Common myeloid progenitor, CD34-positive (primary cell): Measurements from ENCODE around the gene SKIDA1.

ENCODE experiments used
- CTCF ChIA-PET: fragments of 350-600 bp; sonication (Branson Sonifier 250); formaldehyde crosslinking; loops from one replicate; lab custom pipeline; 2021; ENCODE audit warnings: antibody characterized with exemption; lab: Charles Lee
- POLR2A ChIA-PET: fragments of 350-600 bp; sonication (Branson Sonifier 250); formaldehyde crosslinking; loops from one replicate; lab custom pipeline; 2021; ENCODE audit warnings: antibody characterized with exemption; lab: Charles Lee
- DNase-seq, 3 donors: peaks; one replicate each; pipeline versions ENCODE4 v3.0.0 to v3.0.0-alpha.2; 2013
- H3K27ac ChIP-seq, 2 experiments: 1 replicate in 1 of 2; 2 replicates in 1 of 2; pipeline ENCODE4 v1.7.0; 2013; ENCODE audit warnings: inconsistent platforms in 2 of 2, low read length in 2 of 2, mild to moderate bottlenecking in 2 of 2, low read depth in 1 of 2, moderate library complexity in 1 of 2; ENCODE audit not compliant: severe bottlenecking in 2 of 2, insufficient read depth in 1 of 2, poor library complexity in 1 of 2
- H3K27me3 ChIP-seq, 5 experiments: replicated peaks in 2 of 5; 1 replicate in 3 of 5; 2 replicates in 2 of 5; pipeline versions ENCODE4 v1.6.1 to v1.7.0; 2013; ENCODE audit warnings: low read length in 4 of 5, mild to moderate bottlenecking in 2 of 5, moderate library complexity in 2 of 5, inconsistent platforms in 1 of 5; ENCODE audit not compliant: insufficient read depth in 5 of 5, control insufficient read depth in 4 of 5
- H3K36me3 ChIP-seq, 4 experiments: 1 replicate in 2 of 4; 2 replicates in 2 of 4; pipeline versions ENCODE4 v1.6.1 to v1.7.0; 2013; ENCODE audit warnings: low read length in 3 of 4, control low read depth in 1 of 4, mild to moderate bottlenecking in 1 of 4; ENCODE audit not compliant: control insufficient read depth in 4 of 4, insufficient read depth in 4 of 4
- H3K4me1 ChIP-seq, 4 experiments: 1 replicate in 3 of 4; 2 replicates in 1 of 4; pipeline versions ENCODE4 v1.6.1 to v1.7.1; 2013; ENCODE audit warnings: low read length in 3 of 4, mild to moderate bottlenecking in 3 of 4, control low read depth in 1 of 4, inconsistent platforms in 1 of 4, moderate library complexity in 1 of 4; ENCODE audit not compliant: control insufficient read depth in 4 of 4, insufficient read depth in 4 of 4; ENCODE audit errors: control extremely low read depth in 1 of 4
- H3K4me3 ChIP-seq, 7 experiments: 1 replicate in 4 of 7; 2 replicates in 3 of 7; pipeline versions ENCODE4 v1.5.1 to v1.7.0; 2013; ENCODE audit warnings: mild to moderate bottlenecking in 7 of 7, low read length in 6 of 7, moderate library complexity in 6 of 7, inconsistent platforms in 2 of 7, low read depth in 2 of 7, control low read depth in 1 of 7; ENCODE audit not compliant: insufficient read depth in 4 of 7, control insufficient read depth in 1 of 7; ENCODE audit errors: extremely low read depth in 1 of 7
- H3K9me3 ChIP-seq, 5 experiments: 1 replicate in 4 of 5; 2 replicates in 1 of 5; pipeline versions ENCODE4 v1.6.1 to v1.7.1; 2013; ENCODE audit warnings: low read length in 4 of 5, mild to moderate bottlenecking in 2 of 5, inconsistent platforms in 1 of 5, low read depth in 1 of 5, moderate library complexity in 1 of 5; ENCODE audit not compliant: control insufficient read depth in 4 of 5, insufficient read depth in 2 of 5; ENCODE audit errors: control extremely low read depth in 1 of 5
- WGBS: methylation state at CpG from one replicate; pipeline ENCODE4 v1.1.5; 2013; ENCODE audit not compliant: insufficient coverage; 5-methylcytosine and 5-hydroxymethylcytosine counted together

SKIDA1 gene

DNA sequence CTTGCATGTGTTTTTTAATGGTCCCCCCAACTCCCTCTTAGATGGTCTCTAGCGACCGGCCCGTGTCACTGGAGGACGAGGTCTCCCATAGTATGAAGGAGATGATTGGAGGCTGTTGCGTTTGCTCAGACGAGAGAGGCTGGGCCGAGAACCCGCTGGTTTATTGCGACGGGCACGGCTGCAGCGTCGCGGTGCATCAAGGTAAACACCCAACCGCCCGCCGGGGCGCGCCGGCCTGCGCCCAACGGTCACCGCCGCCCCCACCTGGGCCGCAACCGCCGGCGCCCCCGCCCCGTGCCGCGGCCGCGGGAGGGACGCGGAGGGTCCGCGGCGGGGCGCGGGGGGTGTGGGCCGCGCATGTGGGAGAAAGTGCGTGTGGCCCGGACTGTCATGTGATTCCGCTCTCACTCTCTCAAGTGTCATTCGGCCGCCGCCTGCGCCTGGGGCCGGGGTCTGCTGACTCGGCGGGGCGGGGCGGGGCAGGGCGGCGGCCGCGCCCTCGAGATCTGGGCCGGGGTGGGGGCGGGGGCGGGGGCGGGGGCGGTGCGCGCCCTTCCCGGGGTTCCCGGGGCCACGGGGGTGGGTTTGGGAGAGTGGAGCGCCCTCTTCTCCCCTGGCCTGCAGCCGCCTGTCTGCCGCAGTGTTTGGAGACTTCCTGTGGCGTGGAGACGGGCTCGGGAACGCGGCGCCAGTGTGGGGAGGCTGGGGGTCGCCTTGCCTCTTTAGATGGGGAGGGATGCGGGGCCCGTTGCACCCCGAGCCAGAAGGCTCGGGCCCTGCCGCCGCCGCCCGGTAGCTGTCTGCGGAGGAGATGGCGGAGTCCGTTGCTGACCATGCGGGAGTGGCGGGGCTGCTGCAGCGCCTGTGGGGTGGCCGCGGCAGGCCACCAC lies 9.4 kb upstream of the SKIDA1 start:
- peak overlapping the region; percentile 70 to 89 (median 78) for H3K4me3 ChIP-seq
- ChIA-PET CTCF (no interaction called here), POLR2A (interaction anchor here (0.6 to 1.4 kb wide), 2 partner anchors 11 to 218 kb away, joined by 3 read pairs; no protein-coding TSS in a partner anchor)
- H3K36me3 ChIP-seq, result peaks cover 2 to 21% (median 15%) of the 10 kb centered on the region in 4 experiments
- H3K9me3 ChIP-seq, result no peaks in the 10 kb centered on the region
- H3K4me1 ChIP-seq, result peaks cover 13 to 41% (median 29%) of the 10 kb centered on the region in 4 experiments
- peak; percentile 51 to 84 (median 78) for DNase-seq
- 0% methylated on average over 31 of the region's 96 CpGs for WGBS
- H3K27ac ChIP-seq, result peak overlapping the region; percentile 6 to 90
- H3K27me3 ChIP-seq, result no peaks in the 10 kb centered on the region

DNA sequence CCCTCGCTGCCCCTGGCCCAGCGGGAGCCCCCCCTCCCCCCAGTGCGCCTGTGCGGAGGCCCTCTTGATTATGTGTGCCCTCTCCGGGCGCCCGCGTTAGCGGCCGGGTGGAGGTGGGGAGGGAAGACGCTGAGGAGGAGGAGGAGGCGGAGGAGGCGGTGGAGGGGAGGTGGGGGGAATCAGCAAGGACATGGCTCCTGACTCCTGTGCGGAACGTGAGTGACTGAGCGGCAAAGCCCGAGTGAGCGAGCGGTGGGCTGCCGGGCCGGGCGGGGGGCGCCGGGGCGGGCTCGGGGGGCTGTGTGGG lies 8.8 kb upstream of the SKIDA1 start:
- Histone ChIP-seq H3K36me3 (peaks cover 0 to 16% (median 13%) of the 10 kb centered on the region in 4 experiments), H3K27me3 (no peaks in the 10 kb centered on the region), H3K9me3 (no peaks in the 10 kb centered on the region), H3K4me3 (peak overlapping the region; percentile 77 to 89 (median 82)), H3K4me1 (peaks cover 13 to 43% (median 32%) of the 10 kb centered on the region in 4 experiments), H3K27ac (peak overlapping the region; percentile 2 to 90)
- no CpG with 5 or more reads among the region's 26 CpGs for WGBS
- no peak for DNase-seq
- ChIA-PET CTCF (interaction anchor here (1.9 kb wide), 1 partner anchor 13 kb away, joined by 6 read pairs; no protein-coding TSS in a partner anchor), POLR2A (interaction anchor here (1.4 kb wide), 1 partner anchor 10 kb away, joined by 3 read pairs; no protein-coding TSS in a partner anchor)

DNA sequence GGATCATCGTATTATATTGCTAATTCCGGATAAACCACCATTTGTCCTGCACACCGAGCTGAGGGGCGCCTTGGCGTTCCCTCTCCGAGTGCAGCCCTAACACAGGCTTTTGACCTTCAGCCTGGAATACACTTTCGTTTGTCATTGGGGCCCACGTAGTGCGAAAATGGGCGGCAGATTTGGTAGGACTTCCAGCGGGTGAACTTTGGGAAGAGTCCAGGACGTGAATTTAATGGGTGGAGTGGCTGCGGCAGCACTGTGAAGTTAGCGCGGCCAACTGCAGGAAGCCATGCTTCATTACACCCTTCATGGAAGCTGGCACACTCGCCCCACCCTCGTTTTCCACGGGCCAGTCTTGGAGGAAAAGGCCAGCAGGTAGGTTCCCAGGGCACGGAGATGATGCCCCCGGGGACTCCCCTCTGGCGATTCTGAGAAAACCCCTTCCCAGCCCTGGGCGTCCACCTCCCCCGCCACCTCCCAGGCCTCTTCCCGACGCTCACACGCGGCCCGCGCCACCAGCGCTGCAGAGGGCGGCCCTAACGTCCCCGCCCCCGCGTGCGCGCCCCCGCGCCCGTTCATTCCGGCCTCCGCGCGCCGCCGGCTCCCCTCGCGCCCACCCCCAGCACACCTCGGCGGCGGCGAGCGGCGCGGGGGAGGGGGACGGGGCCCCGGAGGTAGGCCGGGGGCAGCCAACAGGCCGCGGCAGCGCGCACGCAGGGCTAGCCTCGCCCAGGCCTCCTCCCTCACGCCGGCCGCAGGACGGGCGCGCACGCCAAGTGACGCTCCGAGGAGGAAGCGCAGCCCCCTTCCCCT lies 8.2 kb upstream of the SKIDA1 start, which contains the start of gene MLLT10:
Gene MLLT10 (plus strand): TSS at position 766 of the 813 bp plus-strand sequence. CDS start 413 bp downstream, outside the sequence.
- Histone ChIP-seq H3K4me3 (peak within 1 kb of the TSS; percentile 78 to 89 (median 82)), H3K9me3 (no peaks in the 10 kb centered on the region), H3K36me3 (peaks cover 0 to 11% (median 10%) of the 10 kb centered on the region in 4 experiments), H3K4me1 (peaks cover 13 to 49% (median 34%) of the 10 kb centered on the region in 4 experiments), H3K27ac (peak within 1 kb of the TSS; percentile 82 to 90), H3K27me3 (no peaks in the 10 kb centered on the region)
- POLR2A ChIA-PET, result interaction anchor here (1.0 to 1.4 kb wide), 2 partner anchors 10 to 37 kb away, joined by 3 to 9 read pairs; no protein-coding TSS in a partner anchor
- 0% methylated on average over 54 of the region's 74 CpGs for WGBS
- CTCF ChIA-PET, result interaction anchor here (1.0 to 16.3 kb wide), 4 partner anchors 12 to 36 kb away, joined by 3 to 134 read pairs (median 6); no protein-coding TSS in a partner anchor
- peak; percentile 96 to 99 (median 99) for DNase-seq

DNA sequence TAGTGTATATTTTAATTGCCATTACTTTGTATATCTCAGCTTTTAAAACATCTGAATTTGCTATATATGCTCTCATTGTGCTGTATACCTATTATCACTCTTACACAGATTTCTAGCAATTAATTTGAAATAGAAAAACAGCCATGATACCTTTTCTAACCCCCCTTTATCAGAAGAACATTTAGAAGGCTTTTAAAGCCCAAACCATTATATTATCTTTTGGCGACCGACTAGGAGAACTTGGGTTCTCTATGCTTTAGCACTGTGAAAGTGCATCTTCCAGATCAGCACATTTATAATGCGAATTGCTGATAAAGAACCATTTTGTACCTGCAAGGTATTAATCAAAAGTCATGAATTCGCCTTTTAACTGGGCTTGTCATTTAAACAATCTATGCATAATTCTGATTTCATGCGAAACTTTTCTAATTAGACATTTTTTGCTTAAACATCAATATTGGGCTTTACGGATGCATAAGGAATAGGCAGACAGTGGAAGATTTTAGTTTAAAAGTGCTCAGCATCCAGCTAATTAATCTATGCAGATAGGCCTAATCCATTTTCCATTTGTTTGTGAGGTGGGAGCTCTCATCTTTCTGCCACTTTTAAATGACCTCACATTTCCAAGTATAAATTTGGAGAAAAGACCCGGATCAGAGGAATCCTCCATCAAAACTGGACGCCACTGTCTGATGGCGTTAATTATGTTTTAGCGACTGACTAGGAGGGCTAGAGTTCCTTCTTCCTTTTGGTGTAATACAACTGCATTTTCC lies 7.4 kb upstream of the SKIDA1 start:
- WGBS, result 22% methylated on average over 6 of the region's 10 CpGs
- DNase-seq, result peak in 1 of 3 donors; percentile 15
- Histone ChIP-seq H3K9me3 (no peaks in the 10 kb centered on the region), H3K27ac (peak overlapping the region; percentile 82 to 90), H3K36me3 (peaks cover 0 to 10% (median 7%) of the 10 kb centered on the region in 4 experiments), H3K4me1 (peaks cover 15 to 57% (median 37%) of the 10 kb centered on the region in 4 experiments), H3K4me3 (peak overlapping the region; percentile 78 to 89 (median 82)), H3K27me3 (no peaks in the 10 kb centered on the region)
- ChIA-PET POLR2A (interaction anchor here (1.0 to 1.4 kb wide), 2 partner anchors 9 to 36 kb away, joined by 3 to 9 read pairs; no protein-coding TSS in a partner anchor), CTCF (interaction anchor here (1.0 to 16.3 kb wide), 6 partner anchors 11 to 254 kb away, joined by 3 to 134 read pairs (median 6); no protein-coding TSS in a partner anchor)

DNA sequence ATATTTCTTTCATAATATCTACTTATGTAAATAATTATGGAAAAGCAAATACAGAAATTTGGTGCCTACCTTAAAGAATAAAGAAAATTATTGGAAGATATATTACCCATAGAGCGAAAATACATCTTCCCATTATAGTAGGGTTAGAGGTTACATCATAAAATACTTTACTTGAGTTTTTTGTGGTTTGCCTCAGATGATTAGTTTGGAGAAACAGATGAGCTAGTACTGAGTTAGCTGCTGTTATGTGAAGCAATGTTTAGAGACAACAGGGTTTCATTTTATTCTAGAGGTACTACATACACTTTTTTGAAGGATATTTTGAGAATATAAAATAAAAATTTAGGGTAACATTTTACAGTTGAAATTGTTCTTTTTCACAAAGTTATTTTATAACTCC lies 5.7 kb upstream of the SKIDA1 start:
- Histone ChIP-seq H3K27ac (peak overlapping the region in 1 of 2 experiments; percentile 90), H3K4me3 (no peak overlapping the region), H3K9me3 (no peaks in the 10 kb centered on the region), H3K27me3 (no peaks in the 10 kb centered on the region), H3K36me3 (peaks cover 0 to 4% (median under 1%) of the 10 kb centered on the region in 4 experiments), H3K4me1 (peaks cover 19 to 65% (median 39%) of the 10 kb centered on the region in 4 experiments)
- ChIA-PET POLR2A (no interaction called here), CTCF (interaction anchor here (16.3 kb wide), 1 partner anchor 33 kb away, joined by 134 read pairs; no protein-coding TSS in a partner anchor)
- DNase-seq, result peak in 2 of 3 donors; percentile 50 to 63
- WGBS, result no CpG with 5 or more reads among the region's 1 CpG

DNA sequence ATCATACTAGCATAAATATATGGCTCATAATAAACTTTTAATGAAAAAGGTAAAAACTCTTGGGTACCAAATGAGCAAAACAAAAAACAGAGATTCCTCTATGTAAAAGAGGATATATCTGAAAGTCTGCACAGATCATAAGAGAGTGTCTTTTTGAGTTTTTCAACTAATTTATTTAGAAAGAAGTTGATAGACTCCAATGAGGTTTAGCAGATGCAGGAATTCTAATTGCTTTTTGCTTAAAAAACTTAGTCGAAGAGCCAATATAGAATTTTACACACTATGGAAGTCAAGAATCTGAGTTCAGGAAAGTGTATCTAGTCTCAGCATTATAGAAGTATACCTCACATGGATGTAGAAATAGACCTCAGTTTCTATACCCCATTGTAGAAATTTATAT lies 5.2 kb upstream of the SKIDA1 start:
- POLR2A ChIA-PET, result no interaction called here
- Histone ChIP-seq H3K36me3 (peaks cover 0 to 3% (median 0%) of the 10 kb centered on the region in 4 experiments), H3K4me3 (no peak overlapping the region), H3K27me3 (no peaks in the 10 kb centered on the region), H3K9me3 (no peaks in the 10 kb centered on the region), H3K4me1 (peaks cover 18 to 60% (median 38%) of the 10 kb centered on the region in 4 experiments), H3K27ac (peak overlapping the region in 1 of 2 experiments; percentile 90)
- no CpG with 5 or more reads among the region's 1 CpG for WGBS
- no peak for DNase-seq
- CTCF ChIA-PET, result interaction anchor here (2.0 to 16.3 kb wide), 2 partner anchors 12 to 33 kb away, joined by 6 to 134 read pairs; no protein-coding TSS in a partner anchor
